Activated CD8-positive, alpha-beta memory T cell treated with anti-CD3 and anti-CD28 coated beads, Interleukin-2, amount 50 U/mL, for 1 hour (primary cell): Measurements from ENCODE around the gene CPEB1.
"Not testable (repeated sequence)": the region's sequence is repeated elsewhere in the genome, so short reads cannot be mapped to it uniquely, and the experiment has no call there.

Experiments used
- DNase-seq: peaks from one replicate; pipeline ENCODE4 v3.0.0-alpha.2; 2020; ENCODE audit errors: extremely low read depth

Gene CPEB1

GRCh38 chr15:82513587-82513986 is 133.6 kb downstream of the CPEB1 start:
- DNase-seq: not testable (repeated sequence)

- not testable (repeated sequence) for DNase-seq
Measured at GRCh38 chr15:82507693-82508092, 139.5 kb downstream of the CPEB1 start.

GRCh38 chr15:82507087-82507486 is 140.1 kb downstream of the CPEB1 start:
- DNase-seq: not testable (repeated sequence)

GRCh38 chr15:82505842-82506241 is 141.3 kb downstream of the CPEB1 start:
- DNase-seq: not testable (repeated sequence)

GRCh38 chr15:82504074-82504473 is 143.1 kb downstream of the CPEB1 start:
- not testable (repeated sequence) for DNase-seq

GRCh38 chr15:82502700-82503339 is 144.3 kb downstream of the CPEB1 start:
- DNase-seq: not testable (repeated sequence)

- not testable (repeated sequence) for DNase-seq
Measured at GRCh38 chr15:82500772-82501171, 146.4 kb downstream of the CPEB1 start.

GRCh38 chr15:82497978-82498377 is 149.2 kb downstream of the CPEB1 start:
- DNase-seq: not testable (repeated sequence)
